Measurements from ENCODE around the gene FOSL1. TPM values are rescaled to one million over a fixed set of nuclear protein-coding genes. Genes with fewer than 3 reads are reported as not detected.

FOSL1 gene
- total RNA-seq, 1 experiment from 2014 or later, result 18.0 TPM

GRCh38 chr11:65882120-65883057, 17.8 kb downstream of the FOSL1 start:
- DNase-seq (ENCODE audit: low spot score), result no peak

DNA sequence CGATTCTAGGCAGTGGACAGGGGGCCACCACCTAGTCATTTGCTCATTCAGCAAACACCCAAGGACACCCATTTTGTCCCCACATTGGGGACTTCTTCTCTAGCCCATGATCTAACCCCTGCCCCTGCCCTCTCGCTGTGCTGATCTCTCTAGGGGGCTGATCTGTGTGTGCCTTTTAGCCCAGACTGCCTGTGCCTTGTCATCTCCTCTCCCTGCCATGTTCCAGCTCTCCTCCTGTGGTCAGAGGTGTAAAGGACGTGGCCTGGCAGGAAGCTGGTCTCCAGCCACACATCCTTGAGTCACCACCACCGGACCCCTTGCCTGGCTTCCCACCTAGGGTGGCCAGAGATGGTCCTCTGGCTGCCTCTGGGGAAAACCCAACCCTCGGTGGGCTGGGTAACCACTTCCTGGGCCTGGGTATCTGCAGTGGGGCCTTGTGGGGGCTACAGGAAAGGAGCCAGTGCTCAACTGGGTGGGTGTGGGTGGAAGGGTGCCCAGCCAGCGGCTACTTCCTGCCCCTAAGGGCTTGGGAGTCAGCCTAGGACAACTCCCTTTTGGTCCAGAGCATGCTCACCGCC, 19.3 kb downstream of the FOSL1 start:
- DNase-seq (ENCODE audit: low spot score), result no peak

DNA sequence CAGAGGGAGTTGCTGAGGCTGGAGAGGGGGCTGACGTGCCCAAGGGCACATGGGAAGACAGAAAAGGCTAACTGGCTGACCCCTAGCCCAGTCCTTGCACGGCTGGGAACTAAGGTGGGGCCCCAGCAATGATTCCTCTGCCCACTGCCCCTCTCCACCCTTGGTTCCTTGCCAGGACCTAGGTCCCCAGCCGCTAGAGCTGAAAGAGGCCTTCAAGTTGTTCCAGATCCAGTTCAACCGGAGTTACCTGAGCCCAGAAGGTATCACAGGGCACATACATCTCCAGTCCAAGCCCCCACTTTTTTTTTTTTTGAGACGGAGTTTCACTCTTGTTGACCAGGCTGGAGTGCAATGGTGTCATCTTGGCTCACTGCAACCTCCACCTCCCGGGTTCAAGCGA, 20.2 kb downstream of the FOSL1 start:
- no peak for DNase-seq (ENCODE audit: low spot score)

DNA sequence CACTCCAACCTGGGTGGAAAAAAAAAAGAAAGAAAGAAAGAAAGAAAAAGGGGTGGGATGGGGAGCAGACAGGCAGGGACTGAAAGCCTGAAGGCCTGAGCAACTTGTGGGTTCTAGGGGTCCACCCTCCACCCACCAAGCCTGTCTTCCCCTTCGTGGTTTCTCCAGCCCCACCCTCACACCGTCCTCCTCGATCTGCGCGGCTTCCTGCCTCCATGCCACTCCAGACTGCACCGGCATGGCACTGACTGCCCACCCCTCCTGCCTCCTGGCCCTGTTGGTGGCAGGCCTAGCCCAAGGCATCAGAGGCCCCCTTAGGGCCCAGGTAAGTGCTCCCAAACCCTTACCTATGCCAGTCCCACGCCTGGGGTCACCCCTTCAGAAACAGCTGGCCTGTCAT, 20.6 kb downstream of the FOSL1 start, which contains the start of gene CTSW:
CTSW (plus strand) TSS at position 221 of the 400 bp plus-strand sequence; CDS start at position 239, 18 bp downstream.
- DNase-seq (ENCODE audit: low spot score), result no peak

DNA sequence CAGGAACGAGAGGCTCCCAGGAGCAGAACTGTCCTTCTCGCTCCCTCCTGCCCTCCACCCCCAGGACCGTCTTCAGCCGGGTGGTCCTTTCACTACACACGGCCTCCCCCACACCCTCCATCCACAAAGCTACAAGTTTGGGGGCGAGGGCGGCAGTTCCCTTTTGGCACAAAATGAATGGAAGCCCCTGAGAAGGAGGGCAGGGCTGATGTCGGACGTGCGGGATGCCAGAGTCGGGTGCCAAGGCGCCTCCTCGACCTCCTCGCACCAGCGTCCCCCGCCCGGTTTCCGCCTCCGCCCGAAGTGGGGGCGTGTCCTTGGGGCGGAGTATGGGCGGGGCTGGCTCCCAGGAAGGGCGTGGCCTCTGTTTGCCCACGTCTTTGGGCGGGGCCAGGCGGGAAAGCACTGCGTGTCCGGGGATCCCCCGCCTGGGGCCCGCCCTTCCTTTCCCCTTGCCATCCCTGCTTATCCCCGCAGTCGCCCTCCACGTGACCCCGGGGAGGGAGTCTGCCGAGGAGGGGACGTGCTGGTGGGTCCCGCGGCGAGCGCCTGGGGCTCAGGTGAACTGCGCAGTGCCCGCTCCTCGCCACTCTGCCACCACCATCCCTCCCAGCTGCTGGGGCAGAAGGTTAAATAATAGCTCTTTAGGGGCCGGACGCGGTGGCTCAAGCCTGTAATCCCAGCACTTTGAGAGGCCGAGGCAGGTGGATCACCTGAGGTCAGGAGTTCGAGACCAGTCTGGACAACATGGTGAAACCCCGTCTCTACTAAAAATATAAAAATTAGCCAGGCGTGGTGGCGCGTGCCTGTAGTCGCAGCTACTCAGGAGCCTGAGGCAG, 26.7 kb downstream of the FOSL1 start:
- peak; percentile 78 for DNase-seq (ENCODE audit: low spot score)

GRCh38 chr11:65872586-65873317, 27.4 kb downstream of the FOSL1 start, which contains the start of gene EFEMP2:
EFEMP2 (minus strand) TSS chr11:65872800; CDS start chr11:65872354, 446 bp downstream.
- DNase-seq (ENCODE audit: low spot score), result no peak

GRCh38 chr11:65871811-65872548, 28.2 kb downstream of the FOSL1 start:
- DNase-seq (ENCODE audit: low spot score), result no peak

GRCh38 chr11:65870706-65871681, 29.2 kb downstream of the FOSL1 start:
- DNase-seq (ENCODE audit: low spot score), result no peak

DNA sequence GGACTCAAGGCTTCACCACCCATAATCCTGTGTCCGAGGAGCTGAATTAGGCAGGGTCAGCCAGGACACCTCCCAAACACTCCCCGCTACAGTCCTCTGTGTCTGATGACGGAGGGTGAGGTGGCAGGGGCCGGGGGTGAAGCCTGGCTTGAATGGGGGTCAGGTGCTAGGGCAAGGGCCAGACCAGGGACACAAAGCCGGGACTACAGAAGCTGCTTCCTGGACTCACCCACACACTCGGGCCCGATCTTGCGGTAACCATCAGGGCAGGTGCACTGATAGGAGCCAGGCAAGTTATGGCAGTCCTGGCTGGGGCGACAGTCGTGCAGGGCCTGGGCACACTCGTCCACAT, 29.9 kb downstream of the FOSL1 start:
- no peak for DNase-seq (ENCODE audit: low spot score)

- DNase-seq (ENCODE audit: low spot score), result no peak
Observed at GRCh38 chr11:65869643-65870306, 30.4 kb downstream of the FOSL1 start.

- no peak for DNase-seq (ENCODE audit: low spot score)
Observed at GRCh38 chr11:65868907-65869306, 31.3 kb downstream of the FOSL1 start.

GRCh38 chr11:65868076-65868667, 32.0 kb downstream of the FOSL1 start:
- no peak for DNase-seq (ENCODE audit: low spot score)

- DNase-seq (ENCODE audit: low spot score), result no peak
Observed at GRCh38 chr11:65867284-65868071, 32.7 kb downstream of the FOSL1 start.

DNA sequence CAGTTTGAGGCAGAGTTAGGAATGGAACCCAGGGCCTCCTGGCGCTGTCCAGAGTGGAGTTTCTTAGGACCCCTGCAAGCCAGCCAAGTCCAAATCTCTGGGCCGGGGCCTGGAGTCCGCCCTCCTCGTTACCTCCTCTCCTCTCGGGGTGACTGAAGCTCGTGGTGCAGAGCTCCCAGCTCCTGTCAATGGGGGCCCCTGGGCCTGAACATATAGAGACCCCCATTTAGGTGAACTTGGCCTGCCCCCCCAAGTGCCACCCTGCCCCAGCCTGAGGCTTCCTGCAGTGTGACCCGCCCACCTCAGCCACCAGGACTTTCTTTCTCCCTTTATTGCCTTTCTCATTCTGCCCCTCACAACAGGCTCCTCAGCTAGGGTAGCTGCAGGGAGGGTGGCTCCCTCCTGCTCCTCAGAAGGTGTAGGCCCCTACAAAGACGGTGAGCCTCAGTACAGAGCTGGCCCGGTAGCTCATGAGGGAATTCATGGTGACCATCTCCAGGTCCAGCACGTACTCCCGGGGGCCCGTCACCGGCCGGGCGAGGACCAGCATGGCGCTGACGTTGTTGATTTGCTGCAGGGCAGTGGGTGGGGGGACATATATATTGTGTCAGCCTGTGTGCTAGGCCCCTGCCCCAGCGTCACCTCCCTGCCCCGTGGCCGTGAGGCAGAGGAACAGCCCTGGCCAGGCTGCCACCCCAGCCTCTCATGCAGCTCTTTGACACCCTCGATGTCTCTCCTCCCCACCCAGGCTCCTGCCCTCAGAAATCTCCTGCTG, 33.5 kb downstream of the FOSL1 start:
- DNase-seq (ENCODE audit: low spot score), result no peak

GRCh38 chr11:65865550-65866172, 34.5 kb downstream of the FOSL1 start:
- no peak for DNase-seq (ENCODE audit: low spot score)

GRCh38 chr11:65864706-65865471, 35.3 kb downstream of the FOSL1 start:
- no peak for DNase-seq (ENCODE audit: low spot score)
